HG02642 (cell line): ENCODE results near the gene TMOD3.
A peak's percentile ranks its signal among the peaks of the same experiment; 100 is the strongest.
"Not testable (repeated sequence)": the region's sequence is repeated elsewhere in the genome, so short reads cannot be mapped to it uniquely, and the experiment has no call there.

Source experiments
- ATAC-seq: cut with Tn5 transposase; IDR thresholded peaks from one replicate; pipeline ENCODE4 v1.9.1; 2021; ENCODE audit warnings: mild to moderate bottlenecking; ENCODE audit not compliant: unreplicated experiment, poor library complexity

The TMOD3 gene

GRCh38 chr15:51829376-51830275, at the start of gene TMOD3:
TMOD3 (plus strand) TSS chr15:51829653; CDS start chr15:51862885, 33,232 bp downstream.
- ATAC-seq = peak; percentile 91

GRCh38 chr15:51780636-51781035, 48.8 kb upstream of the TMOD3 start:
- no peak for ATAC-seq

GRCh38 chr15:51781506-51781905, 47.9 kb upstream of the TMOD3 start:
- no peak for ATAC-seq

DNA sequence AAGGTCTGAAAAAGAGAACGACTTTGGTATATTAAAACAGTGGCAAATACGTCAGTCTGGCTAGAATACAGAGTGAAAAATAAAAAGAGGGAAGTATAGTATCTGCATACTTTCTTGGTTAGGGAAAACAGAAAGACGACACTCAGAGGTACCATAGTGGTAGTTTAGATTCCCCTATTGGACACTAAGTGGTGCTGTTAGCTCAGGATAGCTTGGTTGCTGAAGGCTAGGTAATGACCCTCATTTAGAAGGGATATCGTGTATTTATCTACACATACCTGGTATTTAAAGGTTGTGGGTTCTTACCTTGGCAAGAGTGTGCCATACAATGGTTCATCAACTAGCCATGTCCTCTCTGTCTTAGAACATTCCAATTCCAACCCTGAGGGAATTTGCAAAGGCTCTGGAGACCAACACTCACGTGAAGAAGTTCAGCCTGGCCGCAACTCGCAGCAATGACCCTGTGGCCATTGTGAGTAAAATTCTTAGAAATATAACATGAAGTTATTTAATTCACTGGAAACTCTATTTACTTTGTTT, 47.0 kb upstream of the TMOD3 start:
- no peak for ATAC-seq

DNA sequence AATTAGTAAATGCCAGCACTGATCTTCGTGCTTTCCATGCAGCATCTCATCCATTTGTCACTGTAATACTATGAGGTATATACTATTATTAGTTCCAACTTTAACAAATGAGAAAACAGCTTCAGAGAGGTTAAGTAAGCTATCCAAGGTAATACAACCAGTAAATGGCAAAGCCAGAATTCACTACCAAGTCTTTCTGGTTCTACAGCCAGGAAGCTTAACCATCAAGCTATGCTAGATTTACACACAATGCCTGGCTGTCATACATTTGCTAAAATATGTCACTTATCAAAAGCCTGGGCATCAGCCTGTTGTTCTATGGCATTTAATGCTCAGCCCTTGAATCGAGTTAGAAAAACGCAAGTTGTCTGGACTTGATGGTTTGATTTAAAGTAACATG, 45.5 kb upstream of the TMOD3 start:
- ATAC-seq = no peak

- not testable (repeated sequence) for ATAC-seq
Measured at GRCh38 chr15:51787130-51787529, 42.3 kb upstream of the TMOD3 start.

DNA sequence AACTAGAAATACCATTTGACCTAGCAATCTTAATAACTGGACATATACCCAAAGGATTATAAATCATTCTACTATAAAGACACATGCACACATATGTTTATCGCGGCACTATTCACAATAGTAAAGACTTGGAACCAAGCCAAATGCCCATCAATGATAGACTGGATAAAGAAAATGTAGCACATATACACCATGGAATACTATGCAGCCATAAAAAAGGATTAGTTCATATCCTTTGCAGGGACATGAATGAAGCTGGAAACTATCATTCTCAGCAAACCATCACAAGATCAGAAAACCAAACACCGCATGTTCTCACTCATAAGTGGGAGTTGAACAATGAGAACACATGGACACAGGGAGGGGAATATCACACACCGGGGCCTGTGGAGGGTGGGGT, 37.0 kb upstream of the TMOD3 start:
- not testable (repeated sequence) for ATAC-seq

DNA sequence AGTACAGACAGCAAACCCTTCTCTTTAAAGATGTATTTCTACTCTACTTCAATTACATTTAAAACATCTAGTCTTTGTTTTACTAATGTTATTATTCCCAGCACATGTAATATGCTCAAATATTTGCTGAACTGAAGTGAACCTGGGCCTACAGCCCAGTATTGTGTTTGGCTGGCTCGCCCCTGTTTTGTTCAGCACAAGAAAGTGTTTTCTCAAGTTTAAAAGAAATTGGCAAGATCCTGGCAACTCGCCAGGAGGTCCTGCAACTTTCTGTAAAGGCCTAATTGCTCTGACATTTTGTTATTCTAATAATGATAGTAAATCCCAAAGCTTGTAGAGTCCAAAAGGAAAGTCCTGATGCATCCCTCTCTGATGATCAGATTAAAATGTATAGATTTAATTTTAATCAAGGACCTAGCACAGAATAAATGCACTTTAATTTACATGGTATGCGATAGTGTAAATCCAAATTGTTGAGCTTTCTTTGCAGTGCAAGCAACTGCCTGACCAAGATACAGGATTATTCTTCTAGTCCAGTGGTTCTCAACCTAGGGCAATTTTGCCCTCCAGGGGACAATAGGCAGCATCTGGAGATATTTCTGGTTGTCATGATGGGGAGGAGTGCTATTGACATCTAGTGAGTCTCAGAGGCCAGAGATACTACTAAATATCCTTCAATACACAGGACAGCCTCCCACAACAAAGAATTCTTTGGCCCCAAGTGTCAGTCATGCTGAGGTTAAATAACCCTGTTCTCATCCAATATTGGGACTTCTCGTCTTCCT, 35.7 kb upstream of the TMOD3 start:
- no peak for ATAC-seq

GRCh38 chr15:51796847-51797401, 32.5 kb upstream of the TMOD3 start:
- ATAC-seq = no peak

- no peak for ATAC-seq
Measured at GRCh38 chr15:51798281-51798680, 31.2 kb upstream of the TMOD3 start.

GRCh38 chr15:51799282-51800252, 29.9 kb upstream of the TMOD3 start:
- no peak for ATAC-seq

DNA sequence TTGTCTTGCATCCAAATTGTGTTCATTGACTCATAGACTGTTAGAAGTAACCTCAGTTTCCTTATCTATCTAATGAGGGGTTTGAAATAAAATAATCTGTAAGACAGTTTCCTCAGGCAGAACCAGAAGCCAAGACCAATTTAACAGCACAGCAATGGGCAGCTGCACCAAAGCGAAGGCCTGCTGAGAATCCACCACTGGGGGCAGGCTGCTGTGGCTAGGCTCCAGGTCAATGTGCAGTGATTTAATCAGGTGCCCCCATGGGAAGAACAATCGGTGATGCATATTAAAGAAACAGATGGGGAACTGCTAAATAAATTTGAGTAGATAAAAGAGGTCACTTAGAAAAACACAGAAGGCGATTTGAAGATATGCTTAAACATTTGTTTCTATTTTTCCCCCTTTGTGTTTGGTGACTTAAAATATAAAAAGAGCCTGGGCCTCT, 28.0 kb upstream of the TMOD3 start:
- no peak for ATAC-seq

GRCh38 chr15:51802593-51802992, 26.9 kb upstream of the TMOD3 start:
- ATAC-seq = no peak

DNA sequence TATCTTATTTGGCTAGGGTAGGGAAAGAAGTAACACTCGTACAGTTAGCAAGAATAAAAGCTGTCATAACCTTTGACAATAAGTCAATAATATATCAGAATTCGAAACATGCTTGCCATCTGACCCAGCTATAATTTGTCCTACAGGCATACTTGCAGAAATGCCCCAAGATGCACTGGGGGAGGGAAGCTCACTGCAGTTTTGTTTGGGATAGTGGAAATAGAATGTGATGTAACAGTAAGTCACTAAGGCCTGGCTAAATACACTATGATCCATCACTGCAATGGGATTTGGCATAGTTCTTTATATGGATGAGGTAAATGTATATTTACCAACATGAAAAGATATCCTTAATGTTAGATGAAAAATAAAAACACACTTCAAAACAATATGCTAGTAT, 25.5 kb upstream of the TMOD3 start:
- ATAC-seq = no peak

DNA sequence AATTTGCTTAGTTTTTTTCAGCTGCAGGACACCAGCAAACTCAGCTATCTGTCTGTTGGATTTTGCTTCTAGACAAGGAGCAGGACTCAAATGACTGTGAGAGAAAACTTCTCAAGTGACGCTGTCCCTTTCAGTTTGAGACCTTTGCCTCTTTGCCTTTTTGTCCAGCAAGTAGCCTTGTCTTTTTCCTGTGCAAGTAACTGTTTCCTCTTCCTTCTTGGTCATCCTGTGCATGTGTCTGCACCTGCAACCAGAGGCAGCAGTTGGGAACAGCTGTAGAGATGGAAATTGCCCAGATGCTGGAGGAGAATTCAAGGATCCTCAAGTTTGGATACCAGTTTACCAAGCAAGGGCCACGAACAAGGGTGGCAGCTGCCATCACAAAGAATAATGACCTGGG, 23.3 kb upstream of the TMOD3 start:
- no peak for ATAC-seq

DNA sequence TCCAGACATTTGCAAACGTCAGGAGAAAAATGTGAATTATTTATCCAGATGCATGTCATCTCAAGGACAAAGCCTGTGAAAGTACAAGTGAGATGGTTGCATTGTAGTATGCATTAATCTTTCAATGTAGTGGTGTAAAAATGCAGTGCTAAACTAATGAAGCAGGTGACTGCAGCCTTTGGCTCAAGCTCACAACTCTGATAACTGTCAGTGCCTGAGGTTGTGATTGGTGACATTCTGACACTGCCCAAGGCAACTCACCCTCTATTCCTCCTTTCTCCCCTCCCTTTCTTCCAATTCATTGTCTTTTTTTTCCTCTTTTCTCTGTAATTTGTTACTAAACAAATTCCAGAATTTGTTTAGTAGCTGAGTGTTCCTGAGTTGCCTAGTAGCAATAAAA, 20.0 kb upstream of the TMOD3 start:
- no peak for ATAC-seq

DNA sequence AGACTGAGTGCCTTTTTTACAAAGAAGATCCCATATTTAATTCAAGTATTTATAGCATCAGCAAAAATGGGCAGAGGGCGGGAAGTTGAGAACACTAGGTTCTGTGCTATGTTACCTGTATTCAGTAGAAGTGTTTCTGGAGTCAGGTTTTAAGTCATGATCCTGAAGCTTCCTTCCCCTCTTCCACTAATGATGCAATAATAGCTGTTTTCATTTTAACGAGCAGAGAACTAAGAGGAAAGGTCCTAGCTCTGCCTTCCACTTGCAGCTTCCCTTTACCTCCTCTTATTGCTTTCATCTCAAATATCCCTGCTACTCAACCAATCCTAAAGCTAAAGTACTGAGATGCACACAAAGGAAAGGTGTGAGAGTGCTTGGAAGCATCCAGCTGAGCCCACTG, 16.9 kb upstream of the TMOD3 start:
- no peak for ATAC-seq

GRCh38 chr15:51814606-51815005, 14.8 kb upstream of the TMOD3 start:
- no peak for ATAC-seq

DNA sequence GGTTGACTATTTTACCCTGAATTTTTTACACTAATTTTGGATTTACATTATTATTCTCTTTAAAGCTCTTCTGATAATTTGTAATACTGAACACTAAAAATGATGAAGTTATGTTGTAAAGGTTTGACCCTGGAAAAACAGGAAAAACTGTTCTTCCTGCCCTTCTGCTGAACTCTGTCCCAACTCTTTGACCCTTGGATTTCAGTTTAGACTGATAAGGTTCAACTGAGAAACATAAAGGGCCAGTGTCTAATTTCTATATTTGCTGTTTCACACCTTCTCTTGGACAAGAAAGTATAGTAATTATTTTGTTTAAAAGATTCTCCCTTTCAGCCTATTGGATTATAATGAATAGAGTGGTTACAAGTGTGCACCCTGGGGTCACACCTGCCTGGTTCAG, 12.8 kb upstream of the TMOD3 start:
- no peak for ATAC-seq

DNA sequence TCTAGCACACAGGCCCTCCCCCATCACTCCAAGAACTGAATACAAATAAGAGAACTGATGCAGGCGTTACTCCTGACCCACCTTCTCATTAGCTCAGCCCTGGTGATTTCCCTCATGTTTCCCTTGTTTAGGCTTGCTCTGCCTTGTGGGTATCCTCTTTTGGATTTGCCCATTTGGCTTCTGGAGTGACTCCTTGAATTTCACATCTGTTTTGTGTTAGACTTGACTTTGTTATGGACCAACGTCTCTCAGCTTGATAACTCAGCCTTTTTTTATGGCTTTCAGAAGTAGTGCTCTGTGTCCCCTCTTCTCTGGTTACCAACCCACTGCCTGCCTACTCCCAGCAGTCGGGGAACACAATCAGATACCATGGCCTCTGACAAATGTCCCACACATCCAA, 11.3 kb upstream of the TMOD3 start:
- ATAC-seq = no peak
